ENCODE measurements around the gene LRRC45.

- TF ChIP-seq POLR2AphosphoS5 (IDR thresholded peaks at IDR 0.05; ENCODE audit: low read depth) (no peak), CTCF (conservative IDR thresholded peaks at IDR 0.05; ENCODE audit: low read depth in 2 of 2) (no peak), ZNF331 (CRISPR knock-in tag; IDR thresholded peaks at IDR 0.05; ENCODE audit: low read depth) (no peak), EZH2phosphoT487 (IDR thresholded peaks at IDR 0.05; ENCODE audit: unreplicated experiment) (no peak), EZH2 (IDR thresholded peaks at IDR 0.05; ENCODE audit: low read depth, unreplicated experiment) (no peak), JUNB (IDR thresholded peaks at IDR 0.05; ENCODE audit: unreplicated experiment) (no peak), CREB1 (CRISPR knock-in tag; IDR thresholded peaks at IDR 0.05; ENCODE audit: low read depth) (no peak)
- TF ChIP-seq, protein P1, sequence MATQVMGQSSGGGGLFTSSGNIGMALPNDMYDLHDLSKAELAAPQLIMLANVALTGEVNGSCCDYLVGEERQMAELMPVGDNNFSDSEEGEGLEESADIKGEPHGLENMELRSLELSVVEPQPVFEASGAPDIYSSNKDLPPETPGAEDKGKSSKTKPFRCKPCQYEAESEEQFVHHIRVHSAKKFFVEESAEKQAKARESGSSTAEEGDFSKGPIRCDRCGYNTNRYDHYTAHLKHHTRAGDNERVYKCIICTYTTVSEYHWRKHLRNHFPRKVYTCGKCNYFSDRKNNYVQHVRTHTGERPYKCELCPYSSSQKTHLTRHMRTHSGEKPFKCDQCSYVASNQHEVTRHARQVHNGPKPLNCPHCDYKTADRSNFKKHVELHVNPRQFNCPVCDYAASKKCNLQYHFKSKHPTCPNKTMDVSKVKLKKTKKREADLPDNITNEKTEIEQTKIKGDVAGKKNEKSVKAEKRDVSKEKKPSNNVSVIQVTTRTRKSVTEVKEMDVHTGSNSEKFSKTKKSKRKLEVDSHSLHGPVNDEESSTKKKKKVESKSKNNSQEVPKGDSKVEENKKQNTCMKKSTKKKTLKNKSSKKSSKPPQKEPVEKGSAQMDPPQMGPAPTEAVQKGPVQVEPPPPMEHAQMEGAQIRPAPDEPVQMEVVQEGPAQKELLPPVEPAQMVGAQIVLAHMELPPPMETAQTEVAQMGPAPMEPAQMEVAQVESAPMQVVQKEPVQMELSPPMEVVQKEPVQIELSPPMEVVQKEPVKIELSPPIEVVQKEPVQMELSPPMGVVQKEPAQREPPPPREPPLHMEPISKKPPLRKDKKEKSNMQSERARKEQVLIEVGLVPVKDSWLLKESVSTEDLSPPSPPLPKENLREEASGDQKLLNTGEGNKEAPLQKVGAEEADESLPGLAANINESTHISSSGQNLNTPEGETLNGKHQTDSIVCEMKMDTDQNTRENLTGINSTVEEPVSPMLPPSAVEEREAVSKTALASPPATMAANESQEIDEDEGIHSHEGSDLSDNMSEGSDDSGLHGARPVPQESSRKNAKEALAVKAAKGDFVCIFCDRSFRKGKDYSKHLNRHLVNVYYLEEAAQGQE (IDR thresholded peaks at IDR 0.05; ENCODE audit: unreplicated experiment) = no peak
- TF ChIP-seq, protein P2, sequence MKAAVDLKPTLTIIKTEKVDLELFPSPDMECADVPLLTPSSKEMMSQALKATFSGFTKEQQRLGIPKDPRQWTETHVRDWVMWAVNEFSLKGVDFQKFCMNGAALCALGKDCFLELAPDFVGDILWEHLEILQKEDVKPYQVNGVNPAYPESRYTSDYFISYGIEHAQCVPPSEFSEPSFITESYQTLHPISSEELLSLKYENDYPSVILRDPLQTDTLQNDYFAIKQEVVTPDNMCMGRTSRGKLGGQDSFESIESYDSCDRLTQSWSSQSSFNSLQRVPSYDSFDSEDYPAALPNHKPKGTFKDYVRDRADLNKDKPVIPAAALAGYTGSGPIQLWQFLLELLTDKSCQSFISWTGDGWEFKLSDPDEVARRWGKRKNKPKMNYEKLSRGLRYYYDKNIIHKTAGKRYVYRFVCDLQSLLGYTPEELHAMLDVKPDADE (IDR thresholded peaks at IDR 0.05) = no peak
Observed at GRCh38 chr17:82033359-82034085, 10.4 kb downstream of the LRRC45 start.
